ENCODE results near the gene ACAP3.

DNA sequence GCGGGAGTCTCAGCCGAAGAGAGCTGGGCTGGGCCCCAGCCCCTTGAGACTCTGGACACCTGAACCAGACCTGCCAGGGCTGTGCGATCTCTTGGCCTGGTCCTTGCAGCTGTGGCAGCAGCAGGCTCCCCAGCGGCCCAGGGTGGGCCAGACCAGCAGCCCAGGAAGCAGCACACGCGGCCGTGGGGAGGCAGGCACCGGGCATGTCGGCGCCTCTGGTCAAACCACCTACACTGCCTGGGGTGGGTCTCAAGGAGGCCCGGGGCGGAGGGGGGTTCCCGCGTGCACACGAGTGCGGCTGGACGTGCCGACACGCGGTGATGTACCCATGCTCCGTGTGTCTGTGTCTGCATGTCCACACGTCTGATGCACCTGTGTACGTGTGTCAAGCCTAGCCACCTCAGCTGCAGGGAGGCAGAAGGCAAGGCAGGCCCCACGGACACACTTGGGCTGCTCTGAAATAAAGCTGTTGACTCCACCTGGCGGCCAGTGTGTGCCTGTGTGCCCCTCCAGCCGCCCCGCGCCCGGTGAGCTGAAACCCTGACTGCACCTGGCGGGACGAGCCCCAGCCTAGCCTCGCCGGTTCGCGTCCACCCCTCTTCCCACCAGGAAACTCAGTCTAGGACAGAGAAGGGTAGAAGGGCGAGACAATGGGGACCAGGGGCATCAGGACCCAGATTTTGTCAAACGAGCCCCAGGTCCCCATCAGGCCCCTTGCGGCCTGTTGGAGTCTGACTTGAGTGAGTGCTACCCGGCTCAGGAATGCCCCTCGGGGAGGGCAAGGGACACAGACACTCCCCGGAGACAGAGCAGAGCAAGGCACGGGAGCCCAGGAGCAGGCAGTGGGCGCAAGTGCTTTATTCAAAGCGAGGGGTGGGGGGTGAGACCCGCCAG lies 15.9 kb downstream of the ACAP3 start:
- TF ChIP-seq GATA2 (IDR thresholded peaks at IDR 0.05; ENCODE audit: low read depth, low read length): no peak
- no peak for TF ChIP-seq GATA3 (IDR thresholded peaks at IDR 0.05; ENCODE audit: low read depth, low read length)
